Astrocyte (in vitro differentiated cells and primary cell): ENCODE results near the gene WNT11. TPM values are rescaled to one million over a fixed set of nuclear protein-coding genes. Genes with fewer than 3 reads are reported as not detected.
A peak's percentile ranks its signal among the peaks of the same experiment; 100 is the strongest.

Experiments
- DNase-seq: peaks from one replicate; pipeline ENCODE4 v3.0.0-alpha.2; 2010; ENCODE audit warnings: low read depth
- FAIRE-seq: peaks from 2 replicates; lab custom pipeline; 2011; peaks lifted over from hg19 to GRCh38; lab: Jason Lieb, UNC
- H2AFZ ChIP-seq: 2 replicates; pipeline ENCODE4 v1.6.0; 2012; ENCODE audit warnings: low read depth, low read length, inconsistent platforms
- H3K27ac ChIP-seq: 2 replicates; pipeline ENCODE4 v1.5.1; 2011; ENCODE audit warnings: low read depth, low read length, inconsistent platforms
- H3K27me3 ChIP-seq: 2 replicates; pipeline ENCODE4 v1.6.0; 2011; ENCODE audit warnings: low read length, inconsistent platforms; ENCODE audit not compliant: insufficient read depth
- H3K36me3 ChIP-seq: 2 replicates; pipeline ENCODE4 v1.5.1; 2011; ENCODE audit warnings: low read length, inconsistent platforms; ENCODE audit not compliant: insufficient read depth
- H3K4me1 ChIP-seq: 2 replicates; pipeline ENCODE4 v1.5.1; 2011; ENCODE audit warnings: low read length, inconsistent platforms; ENCODE audit not compliant: insufficient read depth
- H3K4me2 ChIP-seq: 2 replicates; pipeline ENCODE4 v1.6.0; 2012; ENCODE audit warnings: low read length, inconsistent platforms
- H3K4me3 ChIP-seq: 2 replicates; pipeline ENCODE4 v1.5.1; 2011; ENCODE audit warnings: low read depth, mild to moderate bottlenecking, low read length, inconsistent platforms; ENCODE audit not compliant: insufficient read depth
- H3K79me2 ChIP-seq: 2 replicates; pipeline ENCODE4 v1.6.0; 2012; ENCODE audit warnings: mild to moderate bottlenecking, low read length, inconsistent platforms; ENCODE audit not compliant: insufficient read depth
- H3K9ac ChIP-seq: 2 replicates; pipeline ENCODE4 v1.6.0; 2012; ENCODE audit warnings: mild to moderate bottlenecking, low read length, inconsistent platforms
- H3K9me3 ChIP-seq: 2 replicates; pipeline ENCODE4 v1.5.1; 2012; ENCODE audit warnings: low read depth, mild to moderate bottlenecking, low read length, inconsistent platforms; ENCODE audit not compliant: insufficient read depth
- H4K20me1 ChIP-seq: 2 replicates; pipeline ENCODE4 v1.6.0; 2012; ENCODE audit warnings: low read length, inconsistent platforms; ENCODE audit not compliant: insufficient read depth
- H3K27ac Mint-ChIP-seq: one replicate; pipeline ENCODE4 v1.8.0; 2021; ENCODE audit warnings: mild to moderate bottlenecking, mixed read lengths; ENCODE audit not compliant: unreplicated experiment
- H3K27me3 Mint-ChIP-seq: one replicate; pipeline ENCODE4 v1.8.0; 2021; ENCODE audit warnings: low read depth, mixed read lengths; ENCODE audit not compliant: unreplicated experiment
- H3K36me3 Mint-ChIP-seq: one replicate; pipeline ENCODE4 v1.8.0; 2021; ENCODE audit warnings: low read depth, mixed read lengths; ENCODE audit not compliant: unreplicated experiment
- H3K4me1 Mint-ChIP-seq: one replicate; pipeline ENCODE4 v1.8.0; 2021; ENCODE audit warnings: low read depth, mixed read lengths; ENCODE audit not compliant: unreplicated experiment
- H3K4me3 Mint-ChIP-seq: one replicate; pipeline ENCODE4 v1.8.0; 2021; ENCODE audit warnings: mild to moderate bottlenecking, moderate library complexity, mixed read lengths; ENCODE audit not compliant: unreplicated experiment
- H3K9me3 Mint-ChIP-seq: one replicate; pipeline ENCODE4 v1.8.0; 2021; ENCODE audit warnings: mild to moderate bottlenecking, mixed read lengths; ENCODE audit not compliant: unreplicated experiment
- CTCF ChIP-seq: IDR thresholded peaks from 2 replicates; pipeline ENCODE4 v1.5.1; 2011; ENCODE audit warnings: low read depth, mild to moderate bottlenecking, inconsistent platforms, low read length, moderate library complexity; ENCODE audit not compliant: insufficient read depth
- EZH2 ChIP-seq: IDR thresholded peaks from 2 replicates; pipeline ENCODE4 v1.6.1; 2012; ENCODE audit warnings: mild to moderate bottlenecking, low read length, inconsistent platforms; ENCODE audit not compliant: insufficient read depth
- total RNA-seq: library from RNA; stranded (reverse); gene quantifications from 2 replicates; pipeline ENCODE4 v1.2.1, GENCODE V29; 2021

WNT11 gene
- total RNA-seq, 1 donor from 2014 or later = 1.3 TPM

GRCh38 chr11:76207642-76208401 lies 1.5 kb upstream of the WNT11 start:
- Mint-ChIP-seq H3K9me3 (no peaks in the 10 kb centered on the region), H3K36me3 (no peaks in the 10 kb centered on the region), H3K27me3 (peaks cover 56% of the 10 kb centered on the region), H3K27ac (no peak overlapping the region), H3K4me3 (peak overlapping the region; percentile 68), H3K4me1 (no peaks in the 10 kb centered on the region)
- Histone ChIP-seq H3K9me3 (no peaks in the 10 kb centered on the region), H3K79me2 (no peaks in the 10 kb centered on the region), H3K4me1 (peaks cover 40% of the 10 kb centered on the region), H3K36me3 (no peaks in the 10 kb centered on the region), H3K4me3 (peak overlapping the region; percentile 55), H3K27ac (no peak overlapping the region), H3K9ac (peak overlapping the region; percentile 53), H3K27me3 (peaks cover 61% of the 10 kb centered on the region), H4K20me1 (no peaks in the 10 kb centered on the region), H2AFZ (peak overlapping the region; percentile 76), H3K4me2 (peak overlapping the region; percentile 85)
- DNase-seq (peak; percentile 40), FAIRE-seq (no peak)
- peak; percentile 60 for TF ChIP-seq CTCF
- TF ChIP-seq EZH2 = no peak

GRCh38 chr11:76206077-76206326 lies 300 bp downstream of the WNT11 start:
- H3K27me3 Mint-ChIP-seq = peaks cover 53% of the 10 kb centered on the region
- FAIRE-seq (no peak), DNase-seq (no peak)
- peak overlapping the region; percentile 60 for H2AFZ ChIP-seq
- H3K4me3 Mint-ChIP-seq = peak overlapping the region; percentile 77
- H3K27ac ChIP-seq = no peak overlapping the region
- H3K9me3 Mint-ChIP-seq = no peaks in the 10 kb centered on the region
- H3K4me2 ChIP-seq = peak overlapping the region; percentile 85
- H3K4me3 ChIP-seq = peak overlapping the region; percentile 42
- no peak for TF ChIP-seq CTCF
- no peak for TF ChIP-seq EZH2
- H3K27me3 ChIP-seq = peaks cover 44% of the 10 kb centered on the region
- no peaks in the 10 kb centered on the region for H3K36me3 ChIP-seq
- H3K9ac ChIP-seq = no peak overlapping the region
- H3K27ac Mint-ChIP-seq = no peak overlapping the region
- H4K20me1 ChIP-seq = no peaks in the 10 kb centered on the region
- H3K79me2 ChIP-seq = no peaks in the 10 kb centered on the region
- H3K36me3 Mint-ChIP-seq = no peaks in the 10 kb centered on the region
- peaks cover 39% of the 10 kb centered on the region for H3K4me1 ChIP-seq
- H3K9me3 ChIP-seq = no peaks in the 10 kb centered on the region
- H3K4me1 Mint-ChIP-seq = no peaks in the 10 kb centered on the region
